K562 (cell line): Measurements from ENCODE around the gene ABCB6.

Source experiments
- BRF1 ChIP-seq: IDR thresholded peaks from 3 replicates; pipeline ENCODE4 v1.6.1; 2011; ENCODE audit warnings: borderline replicate concordance, mild to moderate bottlenecking; ENCODE audit not compliant: insufficient read length; ENCODE audit errors: extremely low read depth
- ELK1 ChIP-seq: sonication (generic); formaldehyde crosslinking; IDR thresholded peaks from 2 replicates; pipeline ENCODE4 v1.8.1; 2022; ENCODE audit warnings: missing genetic modification reagents

GRCh38 chr2:219207134-219207883, 11.4 kb downstream of the ABCB6 start:
- no peak for TF ChIP-seq ELK1 (CRISPR knock-in tag)
- no peak for TF ChIP-seq BRF1
